HG02884 (cell line): ENCODE results near the gene ATPAF1.
"Not testable (repeated sequence)": the region's sequence is repeated elsewhere in the genome, so short reads cannot be mapped to it uniquely, and the experiment has no call there.

Experiments
- ATAC-seq: cut with Tn5 transposase; IDR thresholded peaks from one replicate; pipeline ENCODE4 v1.9.1; 2021; ENCODE audit warnings: mild to moderate bottlenecking, moderate library complexity; ENCODE audit not compliant: unreplicated experiment

ATPAF1 gene, protein sequence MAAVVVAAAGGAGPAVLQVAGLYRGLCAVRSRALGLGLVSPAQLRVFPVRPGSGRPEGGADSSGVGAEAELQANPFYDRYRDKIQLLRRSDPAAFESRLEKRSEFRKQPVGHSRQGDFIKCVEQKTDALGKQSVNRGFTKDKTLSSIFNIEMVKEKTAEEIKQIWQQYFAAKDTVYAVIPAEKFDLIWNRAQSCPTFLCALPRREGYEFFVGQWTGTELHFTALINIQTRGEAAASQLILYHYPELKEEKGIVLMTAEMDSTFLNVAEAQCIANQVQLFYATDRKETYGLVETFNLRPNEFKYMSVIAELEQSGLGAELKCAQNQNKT

GRCh38 chr1:46667782-46668760 lies at the start of gene ATPAF1:
Gene ATPAF1 (minus strand): TSS chr1:46668364. CDS start chr1:46668322, 42 bp downstream.
- peak; percentile 77 for ATAC-seq

GRCh38 chr1:46717654-46718053 lies 49.5 kb upstream of the ATPAF1 start:
- no peak for ATAC-seq

DNA sequence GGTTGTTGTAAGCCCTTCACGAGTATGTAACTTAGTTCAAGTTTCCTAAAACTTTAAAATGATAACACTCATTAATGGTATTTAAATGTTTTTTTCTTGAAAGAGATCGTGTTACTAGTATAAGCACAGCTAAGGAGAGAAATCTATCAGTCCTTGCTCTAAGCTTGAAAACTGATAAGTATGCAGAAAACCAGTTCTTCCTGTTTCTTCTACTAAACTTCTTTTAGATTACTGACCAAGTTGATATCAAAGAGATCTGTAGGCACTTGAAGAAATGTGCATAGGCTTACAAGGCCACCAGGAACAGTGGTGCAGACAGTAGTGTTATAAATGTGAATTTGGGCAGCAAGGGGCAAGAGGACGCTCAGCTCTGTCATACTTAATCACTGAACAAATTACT lies 46.8 kb upstream of the ATPAF1 start:
- no peak for ATAC-seq

GRCh38 chr1:46708121-46708520 lies 40.0 kb upstream of the ATPAF1 start:
- ATAC-seq: no peak

DNA sequence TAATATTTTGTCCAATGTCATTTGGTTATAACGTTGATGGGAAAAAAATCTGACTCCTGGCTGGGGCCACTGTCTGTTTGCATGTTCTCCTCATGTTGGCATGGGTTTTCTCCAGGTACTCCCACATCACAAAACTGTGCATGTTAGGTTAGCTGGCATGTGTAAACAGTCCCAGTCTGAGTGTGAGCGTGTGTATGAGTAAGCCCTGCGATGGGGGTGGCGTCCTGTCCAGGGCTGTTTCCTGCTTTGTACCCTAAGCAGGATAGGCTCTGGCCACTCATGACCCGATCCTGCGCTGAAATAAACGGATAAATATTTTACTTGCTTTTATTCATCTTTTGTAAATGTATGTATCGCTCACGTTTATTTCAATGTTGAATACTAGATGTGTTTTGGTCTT lies 37.2 kb upstream of the ATPAF1 start:
- no peak for ATAC-seq

DNA sequence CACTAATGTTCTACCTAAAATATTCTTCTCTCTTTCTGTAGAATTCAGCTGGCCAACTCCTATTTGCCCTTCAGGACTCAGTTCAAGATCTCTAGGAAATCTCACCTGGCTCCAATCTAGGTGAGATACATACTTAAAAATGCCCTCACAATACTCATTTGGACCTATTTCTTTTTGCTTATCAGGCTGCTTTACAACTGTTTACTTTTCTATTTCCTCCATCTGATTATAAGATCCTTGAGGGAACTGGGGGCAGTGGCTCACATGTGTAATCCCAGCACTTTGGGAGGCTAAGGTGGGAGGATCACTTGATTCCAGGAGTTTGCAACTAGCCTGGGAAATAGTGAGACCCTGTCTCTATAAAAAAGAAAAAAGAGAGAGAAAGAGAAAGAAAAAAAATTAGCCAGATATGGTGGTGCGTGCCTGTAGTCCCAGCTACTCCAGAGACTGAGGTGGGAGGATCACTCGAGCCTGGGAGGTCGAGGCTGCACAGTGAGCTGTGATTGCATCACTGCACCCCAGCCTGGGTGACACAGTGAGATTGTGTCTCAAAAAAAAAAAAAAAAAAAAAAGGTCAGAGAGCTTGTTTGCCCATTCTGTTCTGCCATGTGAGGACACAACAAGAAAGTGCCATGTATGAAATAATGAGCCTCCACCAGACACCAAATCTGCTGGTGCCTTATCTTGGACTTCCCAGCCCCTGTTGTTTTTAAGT lies 35.9 kb upstream of the ATPAF1 start:
- ATAC-seq: no peak

GRCh38 chr1:46699666-46700065 lies 31.5 kb upstream of the ATPAF1 start:
- no peak for ATAC-seq

- no peak for ATAC-seq
These were observed 28.9 kb upstream of the ATPAF1 start for GRCh38 chr1:46697053-46697452.

DNA sequence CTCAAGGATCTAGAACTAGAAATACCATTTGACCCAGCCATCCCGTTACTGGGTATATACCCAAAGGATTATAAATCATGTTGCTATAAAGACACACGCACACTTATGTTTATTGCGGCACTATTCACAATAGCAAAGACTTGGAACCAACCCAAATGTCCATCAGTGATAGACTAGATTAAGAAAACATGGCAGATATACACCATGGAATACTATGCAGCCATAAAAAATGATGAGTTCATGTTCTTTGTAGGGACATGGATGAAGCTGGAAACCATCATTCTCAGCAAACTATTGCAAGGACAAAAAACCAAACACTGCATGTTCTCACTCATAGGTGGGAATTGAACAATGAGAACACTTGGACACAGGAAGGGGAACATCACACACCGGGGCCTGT lies 26.5 kb upstream of the ATPAF1 start:
- ATAC-seq: not testable (repeated sequence)

DNA sequence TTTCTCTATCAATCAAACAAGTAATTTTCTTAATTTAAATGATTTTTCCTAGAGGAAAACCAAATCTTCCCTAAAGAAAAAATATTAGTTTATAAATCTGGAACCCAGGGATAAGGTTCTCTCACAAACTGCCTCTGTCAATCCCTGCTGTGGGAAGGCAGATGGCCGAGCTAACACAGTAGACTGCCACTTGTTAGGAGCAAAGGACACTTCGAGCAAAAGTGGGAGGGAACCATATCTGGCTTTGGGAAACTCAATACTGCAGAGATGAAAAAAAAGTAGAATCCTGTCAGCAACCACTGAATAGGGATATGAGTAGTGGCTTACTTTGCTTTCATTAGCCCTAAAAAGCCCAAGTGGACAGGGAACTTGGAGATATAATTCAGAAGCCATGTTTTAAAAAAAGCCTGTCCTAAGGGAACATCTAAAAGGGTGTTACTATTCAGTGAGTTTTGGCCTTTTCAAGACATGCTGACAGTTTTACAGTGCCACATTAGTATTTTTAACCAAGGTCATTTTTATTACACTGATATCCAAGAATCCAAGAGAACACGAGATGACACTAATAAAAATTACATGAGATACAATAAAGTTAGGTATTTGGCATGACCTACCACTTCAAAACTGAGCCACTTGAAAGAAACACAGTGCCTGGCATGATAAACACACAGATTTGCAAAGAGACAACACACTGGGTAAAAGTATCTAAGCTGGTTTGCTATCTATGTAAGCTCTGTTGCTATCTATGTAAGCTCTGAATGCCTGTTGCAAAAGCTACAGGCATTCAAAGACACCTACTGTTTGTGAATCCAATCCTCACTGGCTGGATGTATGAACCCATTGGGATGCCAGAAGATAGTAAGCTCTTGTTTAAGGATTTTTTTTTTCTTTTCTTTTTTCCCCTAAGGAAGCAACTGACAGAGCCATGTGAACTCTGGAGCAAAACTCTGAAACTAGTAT lies 24.9 kb upstream of the ATPAF1 start:
- no peak for ATAC-seq

GRCh38 chr1:46691997-46692790 lies 24.0 kb upstream of the ATPAF1 start:
- no peak for ATAC-seq

DNA sequence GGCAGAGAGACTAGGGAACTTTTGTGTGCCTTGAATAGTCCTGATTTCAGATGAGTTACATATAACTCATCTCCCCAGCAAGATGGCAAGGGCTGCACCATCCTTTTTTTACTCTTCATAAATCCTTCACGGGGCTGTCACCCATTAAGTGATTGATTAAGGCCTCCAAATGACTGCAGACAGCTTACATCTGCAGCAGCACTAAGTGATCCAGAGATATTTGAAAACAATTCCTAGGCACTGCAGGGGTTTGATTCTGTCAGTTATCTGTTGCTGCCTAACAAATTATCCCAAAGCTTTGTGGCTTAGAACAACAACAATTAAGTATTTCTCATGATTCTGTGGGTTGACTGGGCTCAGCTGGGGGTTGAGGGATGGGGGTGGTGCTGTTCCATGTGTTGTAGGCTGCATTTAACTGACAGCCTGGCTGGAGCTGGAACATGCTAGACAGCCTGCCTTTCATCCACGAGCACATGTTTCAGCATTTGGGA lies 22.8 kb upstream of the ATPAF1 start:
- ATAC-seq: no peak

- ATAC-seq: no peak
These were observed 21.7 kb upstream of the ATPAF1 start for GRCh38 chr1:46689897-46690296.

DNA sequence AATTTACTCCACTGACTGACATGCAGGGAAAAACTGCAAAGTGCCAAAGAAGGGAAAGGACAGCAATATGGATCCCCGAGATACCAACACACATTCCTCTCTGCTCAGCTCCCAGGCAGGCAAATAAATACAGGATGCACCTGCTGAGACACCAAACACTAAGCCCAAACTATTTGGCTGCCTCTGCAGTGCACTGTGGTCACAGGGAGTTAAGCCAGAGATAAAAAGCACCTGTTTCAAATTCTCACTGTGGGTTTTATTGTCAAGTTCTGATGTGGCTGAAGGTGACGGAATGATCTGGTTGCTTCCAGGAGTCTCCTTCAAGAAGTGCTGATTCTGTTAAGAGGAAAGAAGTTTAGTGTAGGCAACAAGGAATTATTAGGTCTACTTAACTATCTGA lies 21.2 kb upstream of the ATPAF1 start:
- ATAC-seq: no peak

DNA sequence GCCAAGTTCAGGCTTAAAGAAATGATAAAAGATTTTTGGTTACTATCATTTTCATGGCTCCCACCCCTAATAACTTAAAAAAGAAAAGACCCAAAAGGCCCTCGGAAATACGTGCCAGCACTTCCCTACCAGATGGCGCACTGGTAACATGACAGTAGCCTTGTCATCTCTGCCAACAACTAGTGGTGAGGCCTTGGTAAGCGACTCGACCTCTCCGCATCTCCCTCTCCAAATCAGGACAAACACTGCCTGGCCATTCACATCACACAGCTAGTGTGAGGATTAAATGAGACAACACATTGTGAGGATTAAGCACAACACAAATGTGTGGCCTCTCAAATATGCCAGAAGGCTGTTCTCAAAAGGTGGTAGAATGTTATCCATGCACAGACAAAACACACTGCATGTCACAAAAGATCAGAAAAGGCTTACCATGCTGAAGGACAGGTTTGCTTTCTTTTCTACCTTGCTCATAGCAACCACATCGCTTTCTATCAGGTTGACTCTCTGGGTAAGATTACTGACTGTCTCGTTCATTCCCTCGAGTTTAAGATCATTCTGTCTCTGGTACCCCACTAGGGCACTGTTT lies 19.9 kb upstream of the ATPAF1 start:
- ATAC-seq: no peak

- ATAC-seq: no peak
These were observed 19.0 kb upstream of the ATPAF1 start for GRCh38 chr1:46687093-46687659.

- no peak for ATAC-seq
These were observed 18.1 kb upstream of the ATPAF1 start for GRCh38 chr1:46686255-46686654.

DNA sequence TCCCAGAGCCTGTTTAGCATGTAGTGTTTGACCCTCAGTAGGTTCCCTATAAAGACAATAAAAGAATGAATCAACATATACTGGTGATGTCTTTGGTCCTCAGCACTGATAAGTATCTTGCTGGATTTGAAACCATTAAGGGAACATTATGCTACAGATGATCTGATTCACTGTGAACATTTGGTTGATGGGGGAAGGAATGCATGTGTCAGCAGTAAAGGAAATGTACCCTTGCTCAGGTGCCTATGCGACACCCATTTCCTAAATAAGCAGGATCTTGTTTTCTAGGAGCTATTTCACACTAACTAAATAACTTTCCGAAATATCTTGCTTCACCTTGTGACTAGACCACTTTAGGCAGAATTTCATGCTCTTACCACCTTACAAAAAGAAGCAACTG lies 16.5 kb upstream of the ATPAF1 start:
- ATAC-seq: no peak
